Activated CD4-positive, alpha-beta memory T cell treated with anti-CD3 and anti-CD28 coated beads, Interleukin-2, amount 10 ng/mL, durations not matched to agents 7 days and 5 days (primary cell): Measurements from ENCODE around the gene TSEN15. TPM values are rescaled to one million over a fixed set of nuclear protein-coding genes. Genes with fewer than 3 reads are reported as not detected.

Experiments used
- CTCF ChIA-PET: fragments of 350-600 bp; sonication (Branson Sonifier 250); formaldehyde crosslinking; loops from one replicate; lab custom pipeline; 2021; ENCODE audit warnings: antibody characterized with exemption, inconsistent platforms; lab: Charles Lee
- POLR2A ChIA-PET: fragments of 350-600 bp; sonication (Branson Sonifier 250); formaldehyde crosslinking; loops from one replicate; lab custom pipeline; 2021; ENCODE audit warnings: antibody characterized with exemption; lab: Charles Lee
- DNase-seq: peaks from one replicate; pipeline ENCODE4 v3.0.0-alpha.2; 2020
- H3K27ac Mint-ChIP-seq: one replicate; pipeline ENCODE4 v1.8.0; 2021; ENCODE audit warnings: mild to moderate bottlenecking, mixed read lengths
- H3K27me3 Mint-ChIP-seq: one replicate; pipeline ENCODE4 v1.8.0; 2021; ENCODE audit warnings: mixed read lengths
- H3K36me3 Mint-ChIP-seq: one replicate; pipeline ENCODE4 v1.8.0; 2021; ENCODE audit warnings: low read depth, mixed read lengths
- H3K4me1 Mint-ChIP-seq: one replicate; pipeline ENCODE4 v1.8.0; 2021; ENCODE audit warnings: mixed read lengths
- H3K4me3 Mint-ChIP-seq: one replicate; pipeline ENCODE4 v1.8.0; 2021; ENCODE audit warnings: mild to moderate bottlenecking, mixed read lengths
- H3K9me3 Mint-ChIP-seq: one replicate; pipeline ENCODE4 v1.8.0; 2021; ENCODE audit warnings: mixed read lengths
- total RNA-seq, 2 experiments: library from RNA; stranded (reverse); gene quantifications; one replicate each; pipeline ENCODE4 v1.2.3, GENCODE V29; 2021

TSEN15 gene
- total RNA-seq, result 10 to 100 TPM; 52.6 to 53.7 TPM

- Mint-ChIP-seq H3K27me3 (peaks cover 30% of the 10 kb centered on the region), H3K4me1 (peaks cover 31% of the 10 kb centered on the region), H3K27ac (peak within 1 kb of the TSS; percentile 94), H3K36me3 (peaks cover 27% of the 10 kb centered on the region), H3K4me3 (peak within 1 kb of the TSS; percentile 96), H3K9me3 (no peaks in the 10 kb centered on the region)
- CTCF ChIA-PET, result interaction anchor here (1.4 to 1.6 kb wide), 3 partner anchors 24 to 135 kb away, joined by 6 to 10 read pairs (median 8); no protein-coding TSS in a partner anchor
- DNase-seq, result peak; percentile 85
- POLR2A ChIA-PET, result interaction anchor here (0.9 to 2.9 kb wide), 20 partner anchors 9 to 1105 kb away, joined by 3 to 39 read pairs (median 4); partner anchors contain the start of genes APOBEC4, ARPC5, COLGALT2 and TRMT1L
Observed at GRCh38 chr1:184051485-184052193, at the start of gene TSEN15. Gene TSEN15, plus strand, starts transcription at chr1:184051730. Its CDS starts 26 bp downstream, at chr1:184051756.

- POLR2A ChIA-PET, result no interaction called here
- Mint-ChIP-seq H3K27ac (no peak overlapping the region), H3K4me3 (no peak overlapping the region), H3K36me3 (no peaks in the 10 kb centered on the region), H3K27me3 (peaks cover 2% of the 10 kb centered on the region), H3K4me1 (no peaks in the 10 kb centered on the region), H3K9me3 (no peaks in the 10 kb centered on the region)
- CTCF ChIA-PET, result no interaction called here
- no peak for DNase-seq
Observed at GRCh38 chr1:184002071-184002470, 49.5 kb upstream of the TSEN15 start.

- ChIA-PET CTCF (no interaction called here), POLR2A (no interaction called here)
- Mint-ChIP-seq H3K9me3 (no peaks in the 10 kb centered on the region), H3K4me1 (no peaks in the 10 kb centered on the region), H3K27ac (no peak overlapping the region), H3K36me3 (no peaks in the 10 kb centered on the region), H3K27me3 (peaks cover 2% of the 10 kb centered on the region), H3K4me3 (no peak overlapping the region)
- DNase-seq, result no peak
Observed at GRCh38 chr1:184004935-184005334, 46.6 kb upstream of the TSEN15 start.

- no peak overlapping the region for H3K27ac Mint-ChIP-seq
- H3K27me3 Mint-ChIP-seq, result peaks cover 2% of the 10 kb centered on the region
- H3K4me1 Mint-ChIP-seq, result no peaks in the 10 kb centered on the region
- ChIA-PET CTCF (interaction anchor here (0.8 kb wide), 1 partner anchor 12 kb away, joined by 3 read pairs; no protein-coding TSS in a partner anchor), POLR2A (no interaction called here)
- DNase-seq, result no peak
- no peaks in the 10 kb centered on the region for H3K36me3 Mint-ChIP-seq
- no peak overlapping the region for H3K4me3 Mint-ChIP-seq
- H3K9me3 Mint-ChIP-seq, result no peaks in the 10 kb centered on the region
Observed at GRCh38 chr1:184005506-184005905, 46.0 kb upstream of the TSEN15 start.

- Mint-ChIP-seq H3K9me3 (no peaks in the 10 kb centered on the region), H3K4me3 (no peak overlapping the region), H3K36me3 (peaks cover 3% of the 10 kb centered on the region), H3K4me1 (no peaks in the 10 kb centered on the region), H3K27me3 (peaks cover 18% of the 10 kb centered on the region), H3K27ac (no peak overlapping the region)
- no peak for DNase-seq
- POLR2A ChIA-PET, result no interaction called here
- CTCF ChIA-PET, result no interaction called here
Observed at GRCh38 chr1:184010788-184011187, 40.7 kb upstream of the TSEN15 start.

- H3K27ac Mint-ChIP-seq, result no peak overlapping the region
- H3K4me3 Mint-ChIP-seq, result no peak overlapping the region
- ChIA-PET CTCF (no interaction called here), POLR2A (no interaction called here)
- H3K27me3 Mint-ChIP-seq, result peaks cover 18% of the 10 kb centered on the region
- no peaks in the 10 kb centered on the region for H3K9me3 Mint-ChIP-seq
- no peak for DNase-seq
- peaks cover 3% of the 10 kb centered on the region for H3K36me3 Mint-ChIP-seq
- H3K4me1 Mint-ChIP-seq, result no peaks in the 10 kb centered on the region
Observed at GRCh38 chr1:184012187-184012586, 39.3 kb upstream of the TSEN15 start.

GRCh38 chr1:184014271-184014670, 37.3 kb upstream of the TSEN15 start:
- peaks cover 3% of the 10 kb centered on the region for H3K36me3 Mint-ChIP-seq
- no peaks in the 10 kb centered on the region for H3K4me1 Mint-ChIP-seq
- H3K27ac Mint-ChIP-seq, result no peak overlapping the region
- POLR2A ChIA-PET, result no interaction called here
- DNase-seq, result no peak
- no peak overlapping the region for H3K4me3 Mint-ChIP-seq
- peaks cover 18% of the 10 kb centered on the region for H3K27me3 Mint-ChIP-seq
- CTCF ChIA-PET, result no interaction called here
- no peaks in the 10 kb centered on the region for H3K9me3 Mint-ChIP-seq

GRCh38 chr1:184016169-184016568, 35.4 kb upstream of the TSEN15 start:
- Mint-ChIP-seq H3K4me3 (no peak overlapping the region), H3K27me3 (peaks cover 21% of the 10 kb centered on the region), H3K36me3 (peaks cover 3% of the 10 kb centered on the region), H3K4me1 (no peaks in the 10 kb centered on the region), H3K9me3 (no peaks in the 10 kb centered on the region), H3K27ac (no peak overlapping the region)
- DNase-seq, result no peak
- ChIA-PET POLR2A (no interaction called here), CTCF (no interaction called here)

- no peak for DNase-seq
- ChIA-PET CTCF (interaction anchor here (1.1 to 1.6 kb wide), 3 partner anchors 9 to 101 kb away, joined by 3 read pairs; no protein-coding TSS in a partner anchor), POLR2A (no interaction called here)
Observed at GRCh38 chr1:184017306-184017705, 34.2 kb upstream of the TSEN15 start.

GRCh38 chr1:184018622-184019021, 32.9 kb upstream of the TSEN15 start:
- ChIA-PET POLR2A (no interaction called here), CTCF (no interaction called here)
- Mint-ChIP-seq H3K4me1 (no peaks in the 10 kb centered on the region), H3K27me3 (peaks cover 17% of the 10 kb centered on the region), H3K9me3 (no peaks in the 10 kb centered on the region), H3K4me3 (no peak overlapping the region), H3K27ac (no peak overlapping the region), H3K36me3 (no peaks in the 10 kb centered on the region)
- DNase-seq, result no peak

More at GRCh38 chr1:184017306-184017705, 34.2 kb upstream of the TSEN15 start:
- no peak overlapping the region for H3K27ac Mint-ChIP-seq
- H3K4me3 Mint-ChIP-seq, result no peak overlapping the region
- H3K4me1 Mint-ChIP-seq, result no peaks in the 10 kb centered on the region
- H3K9me3 Mint-ChIP-seq, result no peaks in the 10 kb centered on the region
- H3K27me3 Mint-ChIP-seq, result peaks cover 21% of the 10 kb centered on the region
- H3K36me3 Mint-ChIP-seq, result peaks cover 3% of the 10 kb centered on the region

- H3K4me1 Mint-ChIP-seq, result no peaks in the 10 kb centered on the region
- H3K9me3 Mint-ChIP-seq, result no peaks in the 10 kb centered on the region
Observed at GRCh38 chr1:184019069-184019468, 32.5 kb upstream of the TSEN15 start.

GRCh38 chr1:184019506-184019905, 32.0 kb upstream of the TSEN15 start:
- POLR2A ChIA-PET, result no interaction called here
- Mint-ChIP-seq H3K9me3 (no peaks in the 10 kb centered on the region), H3K27ac (no peak overlapping the region), H3K4me3 (no peak overlapping the region), H3K27me3 (peaks cover 10% of the 10 kb centered on the region), H3K4me1 (no peaks in the 10 kb centered on the region), H3K36me3 (no peaks in the 10 kb centered on the region)
- CTCF ChIA-PET, result no interaction called here
- no peak for DNase-seq

More at GRCh38 chr1:184019069-184019468, 32.5 kb upstream of the TSEN15 start:
- Mint-ChIP-seq H3K4me3 (no peak overlapping the region), H3K36me3 (no peaks in the 10 kb centered on the region), H3K27me3 (peaks cover 14% of the 10 kb centered on the region), H3K27ac (no peak overlapping the region)
- ChIA-PET CTCF (no interaction called here), POLR2A (no interaction called here)
- DNase-seq, result no peak

GRCh38 chr1:184020328-184020727, 31.2 kb upstream of the TSEN15 start:
- H3K4me1 Mint-ChIP-seq, result no peaks in the 10 kb centered on the region
- POLR2A ChIA-PET, result no interaction called here
- CTCF ChIA-PET, result no interaction called here

GRCh38 chr1:184020855-184021254, 30.7 kb upstream of the TSEN15 start:
- no peaks in the 10 kb centered on the region for H3K4me1 Mint-ChIP-seq
- H3K9me3 Mint-ChIP-seq, result no peaks in the 10 kb centered on the region
- no peak overlapping the region for H3K27ac Mint-ChIP-seq
- no peak overlapping the region for H3K4me3 Mint-ChIP-seq
- H3K36me3 Mint-ChIP-seq, result no peaks in the 10 kb centered on the region
- CTCF ChIA-PET, result no interaction called here
- POLR2A ChIA-PET, result no interaction called here
- no peak for DNase-seq
- H3K27me3 Mint-ChIP-seq, result peaks cover 9% of the 10 kb centered on the region

More at GRCh38 chr1:184020328-184020727, 31.2 kb upstream of the TSEN15 start:
- Mint-ChIP-seq H3K27ac (no peak overlapping the region), H3K4me3 (no peak overlapping the region), H3K36me3 (no peaks in the 10 kb centered on the region), H3K9me3 (no peaks in the 10 kb centered on the region), H3K27me3 (peaks cover 5% of the 10 kb centered on the region)
- no peak for DNase-seq
